HG03565 (cell line): ENCODE data around the gene DDAH1.

Experiments used
- ATAC-seq: cut with Tn5 transposase; IDR thresholded peaks from one replicate; pipeline ENCODE4 v1.9.1; 2021; ENCODE audit warnings: mild to moderate bottlenecking, moderate library complexity; ENCODE audit not compliant: unreplicated experiment

Gene DDAH1

DNA sequence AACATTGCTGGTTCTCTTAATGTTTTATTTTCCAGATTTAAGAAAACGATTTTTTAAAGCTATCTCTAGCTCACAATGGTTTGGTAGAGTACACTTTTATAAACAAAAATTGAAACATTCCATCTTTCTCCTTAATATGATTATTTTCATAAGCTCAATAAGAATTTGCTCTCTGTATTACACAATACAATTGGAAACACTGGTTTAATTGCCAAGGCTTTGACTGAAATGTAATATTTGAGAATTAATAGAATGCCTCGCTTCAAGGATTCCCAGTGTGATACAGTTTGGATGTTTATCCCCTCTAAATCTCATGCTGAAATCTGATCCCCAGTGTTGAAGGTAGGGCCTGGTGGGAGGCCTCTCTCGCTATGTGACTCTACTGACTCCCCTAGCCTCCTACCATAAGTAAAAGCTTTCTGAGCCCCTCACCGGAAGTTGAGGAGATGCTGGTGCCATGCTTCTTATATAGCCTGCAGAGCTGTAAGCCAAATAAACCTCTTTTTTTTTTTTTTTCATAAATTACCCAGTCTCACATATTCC lies 67.4 kb downstream of the DDAH1 start:
- ATAC-seq: no peak

DNA sequence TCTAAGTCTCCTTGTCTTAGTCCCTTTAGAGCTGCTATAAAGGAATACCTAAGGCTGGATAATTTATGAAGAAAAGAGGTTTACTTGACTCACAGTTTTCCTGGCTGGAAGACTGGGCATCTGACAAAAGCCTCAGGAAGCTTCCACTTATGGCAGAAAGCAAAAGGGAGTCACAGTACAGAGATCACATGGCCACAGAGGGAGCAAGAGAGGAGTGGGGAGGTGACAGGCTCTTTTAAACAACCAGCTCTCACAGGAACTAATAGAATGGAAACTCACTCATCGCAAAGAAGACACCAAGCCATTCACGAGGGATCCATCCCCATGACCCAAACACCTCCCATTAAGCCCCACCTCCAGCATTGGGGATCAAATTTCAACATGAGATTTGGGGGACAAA lies 68.8 kb downstream of the DDAH1 start:
- ATAC-seq: no peak

DNA sequence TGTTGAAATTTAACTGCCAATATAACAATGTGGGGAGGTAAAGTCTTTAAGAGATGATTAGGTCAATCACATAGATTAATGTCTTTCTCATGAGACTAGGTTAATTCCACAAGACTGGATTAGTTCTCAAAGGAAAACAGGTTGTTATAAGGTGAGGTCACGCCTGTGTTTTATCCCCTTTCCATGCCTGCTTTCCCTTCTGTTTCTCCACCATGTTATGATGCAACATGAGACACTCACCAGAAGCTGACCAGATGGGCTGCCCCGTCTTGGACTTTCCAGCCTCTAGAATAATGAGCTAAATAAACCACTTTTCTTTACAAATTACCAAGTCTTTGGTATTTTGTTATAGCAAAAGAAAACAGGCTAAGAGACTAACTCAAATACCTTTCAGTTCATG lies 70.8 kb downstream of the DDAH1 start:
- no peak for ATAC-seq

DNA sequence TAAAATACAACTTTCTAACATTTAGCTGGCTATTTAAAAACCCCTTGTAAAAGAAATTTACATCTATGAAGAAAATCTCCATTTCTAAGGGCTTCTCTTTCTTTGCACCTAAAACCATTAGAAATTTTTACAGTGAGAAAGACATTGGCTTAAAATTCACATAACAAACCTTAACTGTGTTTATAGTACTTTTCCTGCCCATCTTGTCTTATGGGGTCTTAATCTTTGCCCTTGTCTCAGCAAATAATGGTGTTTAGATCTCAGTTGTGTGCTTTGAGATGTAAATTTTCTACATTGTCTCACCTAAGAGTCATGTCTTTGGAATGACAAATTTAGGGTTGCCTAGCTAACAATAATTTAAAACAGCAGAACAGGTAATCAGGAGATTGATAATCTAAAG lies 71.5 kb downstream of the DDAH1 start:
- ATAC-seq: no peak

DNA sequence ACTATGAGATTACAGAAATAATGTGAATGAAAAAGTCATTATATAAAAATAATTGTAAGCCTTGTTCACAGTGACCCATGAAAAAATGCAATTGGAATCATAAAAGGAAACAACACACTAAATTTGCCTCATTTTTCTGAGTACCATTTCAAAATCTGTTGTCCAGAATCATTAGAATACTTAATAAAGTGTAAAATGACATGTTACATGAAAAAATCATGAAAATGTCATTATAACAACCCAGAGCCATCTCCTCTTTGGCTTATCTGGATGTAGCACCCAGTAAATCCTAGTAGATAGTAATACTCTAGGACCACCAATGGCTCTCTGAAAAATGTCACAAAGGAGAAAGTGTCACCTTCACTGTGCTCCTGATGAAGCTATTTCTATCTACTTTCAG lies 76.5 kb downstream of the DDAH1 start:
- ATAC-seq: no peak

DNA sequence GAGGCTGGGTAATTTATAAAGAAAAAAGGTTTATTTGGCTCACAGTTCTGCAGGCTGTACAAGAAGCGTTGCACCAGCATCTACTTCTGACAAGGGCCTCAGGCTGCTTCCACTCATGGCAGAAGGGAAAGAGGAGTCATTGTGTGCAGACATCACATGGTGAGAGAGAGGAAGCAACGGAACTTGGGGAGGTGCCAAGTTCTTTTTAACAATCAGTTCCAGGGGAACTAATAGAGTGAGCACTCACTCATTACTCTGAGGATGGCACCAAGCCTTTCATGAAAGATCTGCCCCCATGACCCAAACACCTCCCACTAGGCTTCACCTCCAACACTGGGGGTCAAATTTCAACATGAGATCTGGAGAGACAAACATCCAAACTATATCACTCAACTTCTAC lies 77.2 kb downstream of the DDAH1 start:
- no peak for ATAC-seq

DNA sequence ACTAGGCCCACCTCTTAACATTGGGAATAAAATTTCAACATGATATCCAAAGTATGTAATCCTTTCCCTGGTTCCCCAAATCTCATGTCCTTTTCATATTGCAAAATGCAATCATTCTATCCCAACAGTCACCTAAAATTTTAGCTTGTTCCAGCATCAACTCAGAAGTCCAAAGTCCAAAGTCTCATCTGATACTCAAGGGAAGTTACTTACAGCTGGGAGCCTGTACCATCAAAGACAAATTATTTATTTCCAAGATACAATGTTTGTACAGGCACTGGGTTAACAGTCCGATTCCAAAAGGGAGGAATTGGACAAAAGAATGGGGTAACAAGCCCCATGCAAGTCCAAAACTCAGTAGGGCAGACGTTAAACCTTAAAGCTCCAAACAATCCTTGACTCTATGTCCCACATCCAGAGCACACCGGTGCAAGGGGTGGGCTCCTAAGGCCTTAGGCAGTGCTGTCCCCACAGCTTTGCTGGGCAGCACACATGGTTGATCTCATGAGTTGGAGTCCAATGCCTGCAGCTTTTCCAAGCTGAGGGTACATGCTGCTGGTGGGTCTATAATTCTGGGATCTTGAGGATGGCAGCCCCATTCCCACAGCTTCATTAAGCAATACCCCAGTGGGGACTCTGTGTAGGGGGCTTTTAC lies 78.8 kb downstream of the DDAH1 start:
- ATAC-seq: no peak

DNA sequence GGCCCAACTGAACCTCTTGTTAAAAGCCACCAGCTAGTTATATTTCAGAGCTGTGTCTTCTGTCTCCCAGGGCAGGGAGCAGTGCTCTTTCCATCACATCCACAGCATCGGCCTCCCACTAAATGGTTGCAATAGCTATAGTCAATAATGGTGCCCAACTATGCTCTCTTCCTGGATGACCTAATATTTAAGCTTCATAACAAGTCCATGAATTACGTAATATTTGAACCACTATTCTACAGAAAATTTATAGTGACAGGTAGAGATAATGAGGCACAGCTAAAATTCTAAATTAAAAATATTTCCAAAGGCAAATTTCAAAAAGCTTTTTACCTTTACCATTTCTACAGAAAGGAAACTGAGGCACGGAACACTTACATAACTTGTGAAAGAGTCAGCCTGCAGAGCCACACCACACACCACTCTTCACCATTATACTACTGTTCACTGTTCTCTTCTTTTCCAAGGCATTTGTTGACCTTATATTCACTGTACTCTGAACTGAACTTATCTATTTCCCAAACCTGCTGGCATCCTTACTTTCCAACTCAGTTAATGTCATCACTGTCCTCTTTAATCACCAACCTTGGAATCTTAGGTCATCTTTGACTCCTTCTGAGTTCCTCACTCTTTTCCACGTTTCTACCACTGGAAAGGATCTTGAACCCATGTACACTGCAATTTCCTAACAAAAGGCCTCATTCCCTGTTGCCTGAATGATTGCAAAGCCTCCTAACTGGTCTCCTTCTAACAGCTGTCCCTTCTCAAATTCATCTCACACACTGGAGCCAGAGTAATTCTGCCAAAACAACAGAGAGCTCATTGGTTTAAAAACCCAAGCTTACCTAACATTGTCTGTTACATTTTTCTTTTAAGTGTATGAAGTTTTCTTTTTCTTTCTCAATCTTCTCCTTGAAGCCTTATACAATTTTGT lies 85.5 kb downstream of the DDAH1 start:
- ATAC-seq: no peak

DNA sequence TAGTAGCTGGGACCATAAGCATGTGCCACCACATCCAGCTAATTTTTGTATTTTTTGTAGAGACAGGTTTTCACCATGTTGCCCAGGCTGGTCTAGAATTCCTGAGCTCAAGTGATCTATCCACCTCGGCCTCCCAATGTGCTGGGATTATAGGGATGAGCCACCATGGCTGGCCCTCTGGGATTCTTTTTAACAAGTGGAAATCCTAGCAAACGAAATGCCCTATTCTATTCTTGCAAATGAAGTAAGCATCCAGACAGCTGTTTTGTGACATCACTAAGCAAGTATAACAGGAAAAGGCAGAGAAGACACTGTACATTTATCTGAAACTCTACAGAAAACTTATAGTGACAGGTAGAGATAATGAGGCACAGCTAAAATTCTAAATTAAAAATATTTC lies 86.4 kb downstream of the DDAH1 start:
- ATAC-seq: no peak

DNA sequence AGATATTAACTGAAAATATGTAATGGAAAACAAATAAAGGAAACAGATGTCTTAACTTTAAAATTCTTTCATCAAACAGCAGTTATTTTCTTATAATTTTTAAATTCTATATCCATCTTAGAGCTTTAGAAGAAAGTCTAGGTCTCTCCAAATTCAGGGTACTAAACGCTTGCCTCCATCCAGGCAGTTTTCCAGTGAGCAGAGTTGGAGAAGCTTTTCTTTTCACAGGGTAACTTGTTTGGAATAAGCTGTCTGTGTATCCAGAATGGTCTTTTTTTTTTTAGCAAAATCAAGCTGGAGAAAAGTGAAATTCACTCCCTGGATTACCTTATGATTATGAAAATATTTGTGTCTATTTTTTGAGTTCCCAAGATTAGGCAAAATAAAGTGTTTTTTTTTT lies 88.6 kb downstream of the DDAH1 start:
- ATAC-seq: no peak

DNA sequence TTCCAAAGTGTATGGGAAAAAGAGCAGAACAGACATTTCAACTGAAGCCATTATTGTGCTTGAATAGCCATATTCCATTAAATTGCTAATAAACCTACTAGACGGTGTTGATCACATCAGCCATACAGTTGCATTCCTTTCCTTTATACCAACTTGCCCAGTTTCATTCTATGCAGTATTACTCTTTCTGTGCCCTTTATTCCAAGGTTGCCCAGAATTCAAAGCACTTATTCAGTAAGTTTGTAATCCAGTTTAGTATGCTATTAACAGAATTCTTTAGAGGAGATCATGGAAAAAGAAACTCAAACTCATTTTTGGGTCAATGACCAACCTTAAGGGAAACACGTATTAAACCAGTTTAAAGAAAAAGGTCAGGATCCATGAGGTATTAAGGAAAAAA lies 89.5 kb downstream of the DDAH1 start:
- no peak for ATAC-seq

DNA sequence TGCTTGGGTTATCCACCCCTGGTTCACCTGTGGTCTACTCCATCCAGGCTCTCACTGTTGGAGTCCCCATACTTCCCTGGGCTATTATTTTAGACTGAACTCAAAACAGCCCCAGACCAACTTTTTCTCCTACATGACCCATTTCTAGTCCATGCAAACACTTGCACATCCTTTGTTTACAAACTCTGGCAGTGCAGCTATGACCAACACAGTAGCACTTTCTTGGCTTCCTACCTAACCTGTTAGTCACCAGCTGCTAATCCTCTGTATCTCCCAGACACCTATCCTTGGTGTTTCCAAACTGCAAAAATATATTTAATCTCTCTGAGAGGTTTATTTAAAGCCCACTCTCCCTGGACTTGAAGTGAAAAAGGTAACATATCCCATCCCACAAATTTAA lies 90.8 kb downstream of the DDAH1 start:
- ATAC-seq: no peak

DNA sequence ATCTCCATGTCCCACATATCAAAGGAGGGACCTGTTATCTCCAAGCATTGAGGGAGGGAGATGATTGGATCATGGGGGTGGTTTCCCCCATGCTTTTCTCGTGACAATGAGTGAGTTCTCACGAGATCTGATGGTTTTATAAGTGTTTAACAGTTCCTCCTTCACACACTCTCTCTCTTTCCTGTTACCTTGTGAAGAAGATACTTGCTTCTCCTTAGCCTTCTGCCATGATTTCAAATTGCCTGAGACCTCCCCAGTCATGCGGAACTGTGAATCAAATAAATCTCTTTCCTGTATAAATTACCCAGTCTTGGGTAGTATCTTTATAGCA lies 91.6 kb downstream of the DDAH1 start:
- ATAC-seq: no peak

DNA sequence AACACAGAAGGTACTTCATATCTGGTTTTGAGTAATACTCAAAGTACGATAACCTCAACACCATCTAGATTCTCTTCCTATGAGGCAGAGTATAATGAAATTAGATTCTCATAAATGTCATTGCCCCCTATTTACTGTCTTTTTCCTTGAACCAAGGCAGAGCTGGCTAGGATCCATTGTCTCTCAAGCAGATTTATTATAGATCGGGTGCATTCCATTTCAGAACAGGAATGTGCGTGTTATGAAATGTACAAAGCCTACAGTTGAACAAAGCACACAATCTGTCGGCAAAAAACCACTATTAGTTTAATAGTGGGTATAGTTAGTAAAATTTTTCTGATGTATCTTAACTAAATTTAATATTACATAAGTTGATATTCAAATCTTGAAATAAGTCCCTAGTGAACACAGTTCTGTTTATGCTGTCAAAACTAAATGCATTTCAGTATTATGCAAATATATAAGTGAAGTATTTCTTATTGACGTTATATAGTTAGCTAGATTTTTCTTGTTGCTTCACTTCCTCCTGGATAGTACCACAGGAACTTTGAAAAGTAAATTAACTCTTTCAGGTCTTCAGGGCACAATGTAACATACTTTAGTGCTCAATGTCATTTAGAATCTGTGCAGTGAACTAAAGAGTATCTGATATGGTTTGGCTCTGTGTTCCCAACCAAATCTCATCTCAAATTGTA lies 92.1 kb downstream of the DDAH1 start:
- ATAC-seq: no peak

DNA sequence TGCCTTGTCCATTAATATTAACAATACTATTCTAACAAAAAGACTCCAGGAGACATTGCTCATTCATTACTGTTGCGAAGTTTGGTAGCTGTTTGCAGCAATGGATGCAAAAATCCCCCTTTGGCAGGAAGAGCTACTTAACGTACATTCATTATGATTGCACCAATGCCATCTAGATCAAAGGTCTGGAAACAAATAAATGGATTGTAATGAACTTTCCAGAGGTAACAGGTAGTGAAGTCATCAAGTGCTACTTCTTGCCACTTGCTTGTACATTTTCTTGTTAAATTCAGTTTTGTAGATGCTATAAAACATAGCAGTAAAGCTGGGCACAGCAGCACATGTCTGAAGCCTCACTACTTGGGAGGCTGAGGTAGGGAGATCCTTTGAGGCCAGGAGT lies 93.9 kb downstream of the DDAH1 start:
- ATAC-seq: no peak

DNA sequence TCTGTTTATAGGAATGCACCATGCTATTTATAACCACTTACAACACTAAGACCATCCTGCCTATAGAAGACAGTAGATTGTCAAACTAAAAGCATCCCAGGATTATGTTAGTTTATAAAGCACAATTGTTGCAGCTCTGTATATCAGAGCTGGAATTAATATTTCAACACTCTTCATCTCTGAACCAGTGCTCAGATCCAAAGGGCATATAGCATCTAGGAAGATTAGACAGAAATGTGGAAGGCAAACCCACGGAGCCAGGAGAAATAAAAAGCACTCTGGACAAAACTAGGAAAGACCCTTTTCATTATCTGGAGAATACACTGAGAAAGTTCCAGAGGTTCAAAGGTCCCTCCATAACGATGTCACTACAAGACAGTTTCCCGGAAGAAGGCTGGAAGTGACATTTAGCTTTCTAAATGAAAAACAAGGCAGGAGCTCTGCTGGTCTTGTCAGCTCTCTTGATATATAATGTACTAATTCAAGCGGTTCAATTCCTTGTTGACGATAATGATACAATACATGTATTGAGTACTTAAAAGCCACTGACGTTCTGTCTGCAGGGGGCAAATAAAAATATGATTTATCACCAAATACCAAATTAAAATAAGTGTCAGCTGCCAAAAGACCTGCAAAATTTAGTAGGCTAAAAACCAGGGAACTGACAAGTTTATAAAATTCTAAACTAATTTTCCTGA lies 96.7 kb downstream of the DDAH1 start:
- ATAC-seq: no peak

DNA sequence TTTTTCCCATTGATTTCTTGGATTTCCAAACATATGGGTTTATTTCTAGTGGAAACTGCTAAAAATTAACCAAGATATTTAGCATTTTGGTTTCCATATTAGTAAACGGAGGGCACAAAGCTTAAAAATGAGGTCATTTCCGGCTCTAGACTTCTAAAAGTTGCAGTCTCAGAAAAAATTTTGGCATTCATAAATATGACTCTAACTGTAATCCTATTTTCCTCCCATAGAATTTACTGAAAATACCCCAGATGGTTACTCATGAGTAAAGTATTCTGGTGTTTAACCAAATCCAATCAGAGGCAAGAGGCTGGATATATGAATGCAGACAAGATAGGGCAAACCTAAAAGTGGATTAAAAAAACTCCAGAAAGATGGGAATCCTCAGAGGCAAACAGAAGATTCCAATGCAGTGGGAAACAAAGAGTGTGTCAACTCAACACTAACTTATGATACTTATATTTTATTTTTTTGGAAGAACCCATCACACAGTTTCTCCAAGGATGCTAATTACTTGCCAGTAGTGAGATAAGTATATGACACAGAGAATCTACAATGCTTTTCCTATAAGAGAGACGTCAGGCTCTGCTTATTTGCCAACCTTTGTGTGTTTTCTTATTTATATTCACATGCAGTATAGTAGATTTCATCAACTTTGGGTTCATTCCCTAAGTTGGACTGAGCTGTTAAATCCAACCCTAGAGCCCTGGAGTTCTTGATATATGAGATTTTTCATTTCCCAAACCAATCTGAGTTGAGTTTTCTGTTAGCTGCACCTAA lies 98.4 kb downstream of the DDAH1 start:
- no peak for ATAC-seq

DNA sequence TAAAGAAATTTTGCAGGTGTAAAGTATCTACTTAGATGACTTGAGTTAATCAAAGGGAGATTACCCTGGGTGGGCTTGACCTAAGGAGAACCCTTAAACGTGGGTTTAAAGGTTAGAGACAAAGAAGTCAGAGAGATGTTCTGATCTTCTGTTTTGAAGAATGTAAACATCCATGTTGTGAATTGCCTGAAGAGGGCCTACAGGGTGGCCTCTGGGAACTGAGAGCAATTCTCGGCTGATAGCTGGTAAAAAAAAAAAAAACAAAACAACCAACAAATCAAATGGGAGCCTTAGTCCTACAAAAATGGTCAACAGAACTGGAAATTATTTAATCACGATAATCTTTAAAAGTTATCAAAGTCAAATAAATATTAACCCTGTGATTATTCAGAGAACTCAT lies 99.1 kb downstream of the DDAH1 start:
- ATAC-seq: no peak

DNA sequence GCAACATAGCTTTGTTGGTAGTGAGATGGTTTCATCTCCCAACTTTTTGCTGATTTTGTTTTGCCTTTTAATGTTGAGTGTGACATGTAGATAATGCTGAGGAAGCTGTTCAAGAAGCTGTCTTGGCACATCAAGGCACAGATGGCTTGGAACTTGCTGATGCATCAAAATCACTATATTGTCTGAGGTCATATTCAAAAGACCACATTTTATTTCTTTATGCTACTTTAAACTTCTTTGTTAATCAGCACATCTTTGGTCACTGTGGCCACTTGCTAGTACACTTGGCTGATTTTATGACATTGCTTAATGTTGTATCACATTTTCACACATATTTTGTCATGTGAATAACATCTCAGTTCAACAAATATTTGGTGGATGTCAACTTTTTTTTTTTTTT lies 101.4 kb downstream of the DDAH1 start:
- no peak for ATAC-seq

DNA sequence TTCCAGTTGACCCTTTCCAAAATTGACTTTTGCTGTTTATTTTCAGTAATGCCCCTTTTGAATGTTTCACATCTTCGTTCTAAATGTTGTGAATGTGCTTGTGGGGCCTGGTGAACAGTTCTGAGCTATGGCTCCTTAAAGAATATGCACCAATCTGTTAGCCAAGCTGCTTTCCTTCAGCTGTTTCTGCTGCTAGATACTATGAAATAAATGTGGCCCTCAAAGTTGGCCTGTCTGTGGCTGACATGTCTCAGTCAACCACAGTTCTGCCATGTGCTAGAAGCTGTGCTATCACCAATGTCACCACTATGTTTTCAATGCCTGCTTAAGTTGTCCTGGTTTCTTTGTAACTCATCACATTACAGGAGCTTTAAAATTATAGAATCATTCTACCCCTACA lies 101.9 kb downstream of the DDAH1 start:
- ATAC-seq: no peak
